Stimulated activated CD4-positive, alpha-beta T cell treated with anti-CD3 and anti-CD28 coated beads, Interleukin-4, amount 100 ng/mL, for 4 hours (primary cell): ENCODE measurements around the gene CMAS.
"Not testable (repeated sequence)": the region's sequence is repeated elsewhere in the genome, so short reads cannot be mapped to it uniquely, and the experiment has no call there.

Experiments used
- DNase-seq, 2 experiments: peaks; one replicate each; pipeline ENCODE4 v3.0.0-alpha.2; 2020

Gene CMAS

DNA sequence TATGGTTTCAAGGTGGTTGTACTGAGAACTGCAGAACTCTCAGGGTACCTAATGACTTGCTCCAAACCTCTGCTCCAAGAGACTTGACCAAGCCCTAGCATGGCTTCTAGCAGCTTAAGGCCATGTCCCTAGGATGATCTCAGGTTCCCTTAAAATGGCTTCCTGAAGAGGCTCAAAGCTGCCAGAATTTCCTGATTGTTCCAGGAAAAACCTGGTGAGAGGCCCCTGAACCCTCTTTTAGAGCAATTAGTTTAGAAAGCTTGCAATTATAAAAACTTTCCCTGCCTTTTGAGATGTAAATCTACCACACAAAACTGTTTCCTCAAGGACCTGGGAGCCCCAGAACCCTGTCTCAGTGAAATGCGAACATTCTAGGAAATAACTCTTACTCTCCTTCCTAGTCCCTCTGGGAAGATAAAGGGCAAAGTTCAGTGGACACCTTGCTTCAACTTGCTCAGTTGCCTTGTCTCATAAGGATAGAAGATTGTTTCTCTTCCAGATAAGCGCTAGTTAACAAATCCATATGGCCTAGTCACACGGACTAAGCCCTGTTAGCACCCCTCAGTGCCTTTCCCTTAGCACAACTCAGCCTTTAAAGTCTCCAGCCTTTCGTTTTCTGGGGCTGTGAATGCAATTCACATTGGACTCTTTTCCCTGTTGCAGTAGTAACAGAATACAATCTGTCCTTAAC, 2.5 kb downstream of the CMAS start:
- no peak for DNase-seq

DNA sequence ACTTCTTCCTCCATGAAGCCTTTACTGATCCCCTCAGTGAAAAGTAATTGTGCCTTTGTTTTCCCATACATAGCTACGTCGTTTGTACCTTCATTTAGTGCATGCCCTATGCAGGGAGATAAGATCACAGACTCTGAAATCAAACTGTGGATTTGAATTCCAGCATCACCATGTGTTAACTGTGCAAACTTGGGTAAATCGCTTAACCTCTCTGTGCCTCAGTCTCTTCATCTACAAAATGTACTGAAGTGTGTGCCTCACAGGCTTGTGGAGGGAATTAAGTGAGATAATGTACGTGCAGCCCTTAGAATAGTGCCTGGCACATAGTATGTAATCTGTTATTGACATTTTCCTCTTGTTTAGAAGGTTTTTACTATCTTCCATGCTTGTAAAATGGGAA, 4.1 kb downstream of the CMAS start:
- no peak for DNase-seq

DNA sequence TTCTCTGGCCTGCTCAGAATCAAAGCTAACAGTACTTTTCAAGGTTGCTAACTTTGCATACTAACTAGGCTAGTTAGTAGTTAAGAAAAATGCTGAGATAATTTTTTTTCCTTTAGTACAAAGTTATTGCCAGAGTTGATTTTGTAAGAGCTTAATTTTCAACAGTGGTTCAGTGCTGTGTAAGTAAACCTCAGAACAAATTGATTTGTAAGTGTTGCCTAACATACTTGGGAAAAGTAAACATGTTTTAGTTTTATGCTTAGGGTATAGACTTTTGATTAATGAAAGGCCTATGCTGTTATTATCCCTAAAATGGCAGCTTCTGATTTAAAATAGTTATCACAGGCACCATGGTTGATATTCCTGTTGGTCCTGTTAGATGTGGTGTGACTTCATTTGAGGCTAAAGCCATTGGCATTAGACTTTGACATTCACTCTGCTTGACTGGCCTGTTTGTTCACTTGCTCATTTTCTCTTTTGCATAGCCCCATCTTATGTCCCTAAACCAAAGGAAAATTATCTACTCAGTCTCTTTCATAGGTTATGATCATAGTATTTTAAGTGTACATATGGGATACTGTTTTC, 5.2 kb downstream of the CMAS start:
- DNase-seq: no peak

DNA sequence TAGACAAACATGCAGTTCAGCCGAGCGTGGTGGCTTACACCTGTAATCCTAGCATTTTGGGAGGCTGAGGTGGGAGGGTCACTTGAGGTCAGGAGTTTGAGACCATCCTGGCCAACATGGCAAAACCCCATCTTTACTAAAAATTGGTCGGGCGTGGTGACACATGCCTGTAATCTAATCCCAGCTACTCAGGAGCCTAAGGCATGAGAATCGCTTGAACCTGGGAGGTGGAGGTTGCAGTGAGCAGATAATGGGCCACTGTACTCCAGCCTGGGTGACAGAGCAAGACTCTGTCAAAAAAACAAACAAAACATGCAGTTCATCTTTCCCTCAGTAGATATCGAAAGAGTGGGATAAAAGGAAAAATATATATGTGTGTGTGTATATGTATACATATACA, 7.0 kb downstream of the CMAS start:
- DNase-seq: not testable (repeated sequence)

DNA sequence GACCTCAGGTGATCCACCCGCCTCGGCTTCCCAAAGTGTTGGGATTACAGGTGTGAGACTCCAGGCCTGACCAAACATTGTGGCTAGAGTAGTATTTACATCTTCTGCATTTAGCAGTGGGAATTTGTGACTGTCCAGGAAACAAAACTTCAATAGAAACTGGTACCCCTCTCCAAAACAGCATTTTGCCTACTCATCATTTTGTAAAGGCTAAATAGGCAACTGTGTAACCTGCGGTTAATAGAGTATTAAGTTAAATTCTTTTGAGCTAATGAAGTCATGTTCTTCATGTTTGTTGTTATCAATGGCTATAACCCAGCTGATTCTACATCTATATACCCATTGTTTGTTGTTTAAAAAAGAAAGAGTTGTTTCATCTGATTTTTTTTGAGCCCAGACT, 8.1 kb downstream of the CMAS start:
- no peak for DNase-seq

DNA sequence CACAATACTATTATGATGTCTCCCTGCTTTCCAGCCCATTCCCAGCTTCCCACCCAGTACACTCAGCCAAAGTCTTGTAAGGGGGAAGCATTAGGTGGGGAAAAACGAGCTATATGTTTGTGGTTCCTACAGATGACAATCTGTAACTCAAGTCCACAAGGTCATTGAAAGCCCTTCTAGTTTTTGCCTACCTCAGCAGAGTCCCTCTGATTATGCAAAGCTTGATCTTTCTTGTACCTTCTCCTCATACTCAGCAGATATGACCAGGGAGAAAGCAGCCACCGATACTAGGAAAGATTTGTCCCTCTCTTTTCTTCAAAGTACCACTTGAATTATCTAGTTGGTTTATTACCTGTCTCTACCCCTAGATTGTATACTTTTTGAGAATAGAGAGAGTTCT, 10.6 kb downstream of the CMAS start:
- no peak for DNase-seq

DNA sequence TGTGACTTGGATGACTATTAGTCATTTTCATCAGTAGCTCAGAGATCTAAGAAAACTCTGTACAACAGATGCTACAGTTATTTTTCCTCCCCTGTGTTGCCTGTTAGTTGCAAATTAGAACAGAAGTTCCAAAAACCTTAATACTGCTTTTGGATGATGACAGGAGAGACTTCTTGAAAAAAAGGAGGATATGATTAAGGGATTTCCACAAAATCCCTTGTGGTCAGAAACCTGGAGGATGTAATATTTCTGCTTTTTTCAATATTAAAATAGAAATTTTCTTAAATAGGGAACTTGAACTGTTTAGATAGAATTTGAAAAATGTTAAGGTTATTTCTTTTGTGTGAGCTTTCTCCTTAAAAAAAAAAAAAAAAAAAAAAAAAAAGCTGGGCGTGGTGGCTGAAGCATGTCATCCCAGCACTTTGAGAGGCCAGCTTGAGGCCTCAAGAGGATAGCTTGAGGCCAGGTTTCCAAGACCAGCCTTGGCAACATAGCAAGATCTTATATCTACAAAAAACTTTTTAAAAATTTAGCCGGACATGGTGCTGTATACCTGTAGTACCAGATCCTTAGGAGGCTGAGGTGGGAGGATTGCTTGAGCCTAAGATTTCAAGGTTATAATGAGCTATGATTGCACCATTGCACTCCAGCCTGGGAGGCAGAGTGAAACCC, 14.1 kb downstream of the CMAS start:
- no peak for DNase-seq

DNA sequence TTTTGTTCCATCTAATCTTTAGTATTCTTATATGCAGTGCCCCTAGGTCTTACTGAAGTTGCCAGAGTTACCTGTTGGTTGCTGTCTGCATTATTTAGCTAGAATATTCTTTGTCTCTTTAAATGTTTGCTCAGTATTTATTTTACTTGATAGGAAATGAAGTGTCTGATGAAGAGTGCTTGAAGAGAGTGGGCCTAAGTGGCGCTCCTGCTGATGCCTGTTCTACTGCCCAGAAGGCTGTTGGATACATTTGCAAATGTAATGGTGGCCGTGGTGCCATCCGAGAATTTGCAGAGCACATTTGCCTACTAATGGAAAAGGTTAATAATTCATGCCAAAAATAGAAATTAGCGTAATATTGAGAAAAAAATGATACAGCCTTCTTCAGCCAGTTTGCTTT, 18.9 kb downstream of the CMAS start:
- no peak for DNase-seq

DNA sequence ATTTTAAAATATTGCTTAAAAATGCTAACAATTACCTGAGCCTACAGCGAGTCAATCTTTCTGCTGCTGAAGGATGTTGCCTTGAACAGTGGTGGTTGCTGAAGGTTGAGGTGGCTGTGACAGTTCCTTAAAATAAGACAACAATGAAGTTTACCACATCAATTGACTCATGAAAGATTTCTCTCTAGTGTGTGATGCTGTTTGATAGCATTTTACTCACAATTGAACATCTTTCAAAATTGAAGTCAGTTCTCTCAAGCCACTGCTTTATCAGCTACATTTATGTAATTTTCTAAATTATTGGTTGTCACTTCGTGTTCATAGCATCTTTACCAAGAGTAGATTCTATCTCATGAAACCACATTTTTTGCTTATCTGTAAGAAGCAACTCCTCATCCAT, 20.3 kb downstream of the CMAS start:
- no peak for DNase-seq

DNA sequence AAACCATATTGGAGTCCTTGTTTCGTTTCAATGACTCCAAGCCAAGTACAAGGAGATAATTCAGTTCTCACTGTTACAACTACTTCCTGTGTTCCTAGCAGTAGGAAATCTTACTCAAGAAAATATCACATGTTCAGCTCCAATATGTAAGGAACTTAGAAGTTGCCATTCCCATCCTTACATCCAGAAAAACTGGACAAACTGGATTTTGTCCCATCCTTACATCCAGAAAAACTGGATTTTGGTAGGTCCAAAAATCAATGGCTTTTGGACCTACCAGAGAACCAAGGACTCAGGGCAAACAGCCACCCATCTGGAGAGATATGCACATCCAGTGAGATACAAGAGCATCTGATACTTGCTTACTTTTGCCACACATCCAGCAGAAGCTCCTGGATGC, 23.8 kb downstream of the CMAS start:
- DNase-seq: no peak

DNA sequence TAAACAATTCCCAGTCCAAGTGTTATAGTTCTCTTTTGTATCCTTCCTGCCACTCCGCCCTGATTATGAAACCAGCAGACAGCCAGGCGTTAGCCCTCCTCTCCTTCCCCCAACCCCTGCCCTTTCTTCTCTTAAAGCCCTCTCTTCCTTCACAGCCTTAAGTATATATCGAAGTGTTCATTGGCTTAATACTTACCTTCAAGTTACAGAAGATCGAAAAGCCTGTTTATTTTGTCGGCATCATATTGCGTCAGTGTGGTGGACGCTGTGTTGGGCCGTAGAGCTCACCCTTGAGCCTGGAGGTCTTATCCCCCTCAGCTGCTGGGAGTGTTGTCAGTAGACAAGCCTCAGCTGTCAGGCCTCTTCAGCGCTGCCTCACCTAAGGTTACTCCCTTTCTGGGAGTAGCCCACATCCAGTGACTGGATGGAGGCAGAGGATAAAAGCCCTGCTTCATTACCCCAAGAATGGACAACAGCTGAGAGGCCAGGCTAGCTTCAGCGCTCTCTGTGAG, 36.2 kb downstream of the CMAS start:
- DNase-seq: no peak

DNA sequence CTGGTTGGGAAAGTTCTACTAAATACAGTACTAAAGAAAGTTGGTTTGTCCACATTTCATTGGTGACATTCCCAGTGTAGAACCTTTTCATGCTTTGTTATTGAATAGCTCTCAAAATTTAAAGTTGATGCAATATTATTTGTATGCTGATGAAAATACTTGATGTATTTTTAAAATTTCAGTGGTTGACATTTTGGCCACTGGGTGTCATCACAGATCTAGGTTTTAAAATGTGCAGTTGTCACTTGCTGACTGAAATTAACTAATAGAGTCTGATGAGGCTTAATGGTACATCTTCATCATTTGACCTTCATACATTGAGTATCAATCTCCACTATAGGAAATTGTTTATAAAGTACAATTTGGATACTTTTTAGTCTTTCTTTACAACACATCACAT, 37.1 kb downstream of the CMAS start:
- no peak for DNase-seq

DNA sequence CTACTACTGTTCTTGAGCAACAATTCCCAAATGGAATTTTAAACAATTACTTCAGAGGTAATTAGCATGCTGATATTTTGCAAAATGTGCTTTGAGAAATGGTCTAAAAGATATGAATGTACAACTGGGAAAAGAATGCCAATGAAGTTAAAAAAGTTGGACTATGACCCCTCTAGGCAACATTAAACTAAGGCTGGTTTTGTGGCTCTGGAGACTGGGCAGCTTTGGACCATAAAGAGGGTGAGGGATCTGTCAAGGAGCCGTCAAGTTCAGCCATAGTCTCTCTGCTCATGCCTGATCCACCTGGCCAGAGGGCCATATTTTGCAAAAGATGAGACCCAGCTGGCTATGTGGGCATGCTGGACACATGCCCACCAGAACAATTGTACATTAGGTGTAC, 38.8 kb downstream of the CMAS start:
- DNase-seq: no peak

DNA sequence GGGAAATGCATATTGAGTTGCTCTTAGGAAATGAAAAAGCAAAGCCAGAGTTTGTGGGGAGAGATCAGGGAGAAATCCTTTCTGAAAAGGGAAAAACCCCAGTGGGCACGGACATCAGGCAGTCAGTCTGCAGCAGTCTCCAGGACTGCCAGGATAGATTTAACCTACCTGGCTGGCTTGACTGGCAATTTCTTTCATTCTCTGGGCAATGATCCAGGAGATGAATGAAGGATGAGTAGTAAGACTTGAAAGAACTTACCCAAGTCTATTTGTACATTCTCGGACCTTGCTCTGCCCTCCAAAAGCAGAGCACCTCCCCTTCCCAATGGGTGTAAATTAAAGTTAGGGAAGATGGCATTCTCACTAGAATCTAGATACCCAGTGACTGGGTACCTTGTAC, 42.9 kb downstream of the CMAS start:
- no peak for DNase-seq

DNA sequence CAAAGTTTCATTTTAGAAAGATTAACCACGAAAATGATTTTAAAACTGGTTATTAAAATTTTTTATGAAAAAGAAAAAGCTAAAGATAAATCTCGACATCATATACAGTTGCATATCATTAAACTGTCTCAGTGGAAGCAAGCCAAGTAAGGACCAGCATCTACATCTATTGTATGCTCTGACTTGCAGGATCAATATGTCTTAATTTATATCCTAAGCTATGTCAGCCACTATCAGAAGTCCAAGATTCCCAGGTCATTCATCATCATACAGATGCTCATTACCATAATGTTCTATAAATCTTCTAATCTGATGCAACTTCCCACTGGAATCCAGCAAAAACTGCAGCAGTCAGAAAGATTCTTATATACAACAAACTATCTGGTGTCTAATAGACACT, 43.5 kb downstream of the CMAS start:
- DNase-seq: no peak

DNA sequence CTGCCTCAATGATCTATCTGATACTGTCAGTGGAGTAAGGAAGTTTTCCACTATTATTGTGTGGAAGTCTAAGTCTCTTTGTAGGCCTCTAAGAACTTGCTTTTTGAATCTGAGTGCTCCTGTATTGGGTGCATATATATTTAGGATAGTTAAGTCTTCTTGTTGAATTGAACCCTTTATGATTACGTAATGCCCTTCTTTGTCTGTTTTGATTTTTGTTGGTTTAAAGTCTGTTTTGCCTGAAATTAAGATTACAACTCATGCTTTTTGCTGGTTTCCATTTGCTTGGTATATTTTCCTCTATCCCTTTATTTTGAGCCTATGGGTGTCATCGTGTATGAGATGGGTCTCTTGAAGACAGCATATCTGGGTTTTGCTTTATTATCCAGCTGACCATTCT, 53.0 kb downstream of the CMAS start:
- not testable (repeated sequence) for DNase-seq

DNA sequence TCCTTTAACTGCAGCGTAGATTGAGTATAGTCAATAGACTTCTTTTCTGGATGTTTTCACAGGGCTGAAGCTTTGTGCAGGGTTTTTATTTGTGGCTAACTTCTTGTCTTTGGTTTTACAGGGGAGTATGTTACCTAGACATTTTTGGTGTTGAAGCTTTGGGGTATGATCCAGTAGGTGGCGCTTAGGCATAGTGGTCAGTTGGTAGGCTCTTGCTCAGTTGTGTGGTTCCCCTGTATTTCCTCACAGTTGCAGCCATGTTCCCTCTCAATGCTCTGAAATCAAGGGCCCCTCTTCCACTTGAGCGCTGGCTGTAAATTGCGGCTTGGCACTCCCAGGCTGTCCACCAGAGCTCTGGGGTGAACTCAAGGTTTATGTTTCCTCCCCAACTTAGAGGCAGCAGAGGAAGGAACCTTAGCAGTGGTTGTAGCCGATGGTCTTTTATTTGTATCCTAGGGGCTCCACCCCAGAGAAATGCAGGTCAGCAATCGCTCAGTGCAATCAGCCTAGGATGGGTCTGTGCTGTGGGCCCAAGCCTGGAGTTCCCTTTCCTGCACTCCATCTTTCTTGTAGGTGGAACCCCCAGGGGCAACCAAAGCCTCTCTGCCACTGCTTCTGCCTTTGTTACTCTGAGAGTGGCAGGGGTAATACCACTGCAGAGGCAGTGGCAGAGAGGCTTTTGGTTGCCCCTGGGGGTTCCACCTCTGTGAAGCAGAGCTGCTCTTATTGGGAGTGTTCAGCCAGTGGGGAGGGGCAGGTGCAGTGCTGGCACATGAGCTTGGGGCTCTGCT, 55.1 kb downstream of the CMAS start:
- DNase-seq: peak; percentile 12 to 16

DNA sequence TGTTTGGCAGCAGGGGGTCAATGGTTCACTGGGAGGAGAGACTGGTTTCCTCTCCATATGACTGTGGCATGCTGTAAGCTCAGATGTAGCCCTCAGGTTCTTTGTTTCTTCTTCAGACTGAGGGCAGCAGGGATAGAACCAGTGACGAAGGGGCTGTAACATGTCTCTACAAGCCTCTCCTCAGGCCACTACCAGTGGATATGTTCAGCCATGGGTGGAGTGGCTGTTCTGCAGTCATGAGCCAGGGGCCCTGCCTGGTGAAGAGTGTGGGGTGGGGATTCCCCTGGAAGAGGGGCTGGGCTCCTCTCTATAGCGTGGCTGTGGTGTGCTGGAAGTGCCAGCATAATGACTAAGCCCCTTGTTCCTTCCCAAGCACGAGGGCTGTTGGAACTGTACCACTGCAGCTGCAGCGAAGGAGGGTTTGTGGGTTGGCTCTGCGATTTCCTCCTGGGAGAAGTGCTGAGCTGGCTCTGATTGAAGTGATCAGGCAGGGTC, 55.8 kb downstream of the CMAS start:
- peak; percentile 14 to 23 for DNase-seq

DNA sequence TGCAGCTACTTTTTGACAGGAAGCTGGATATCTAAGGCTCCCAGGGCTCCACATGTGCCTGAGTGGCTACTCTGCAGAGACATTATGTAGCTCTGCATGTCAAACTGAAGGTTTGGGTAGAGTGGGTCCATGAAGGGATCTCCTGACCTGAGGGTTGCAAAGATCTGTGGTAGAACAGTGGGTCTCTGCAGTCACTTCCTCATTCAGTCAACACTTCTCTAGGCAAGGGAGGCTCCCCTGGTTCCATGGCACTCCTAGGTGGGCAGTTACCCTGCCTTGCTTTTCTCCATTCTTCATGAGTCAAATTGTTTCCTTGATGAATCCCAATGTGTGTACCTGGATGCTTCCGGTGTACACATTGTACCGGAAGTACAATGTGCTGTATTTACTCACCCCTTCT, 57.4 kb downstream of the CMAS start:
- no peak for DNase-seq

DNA sequence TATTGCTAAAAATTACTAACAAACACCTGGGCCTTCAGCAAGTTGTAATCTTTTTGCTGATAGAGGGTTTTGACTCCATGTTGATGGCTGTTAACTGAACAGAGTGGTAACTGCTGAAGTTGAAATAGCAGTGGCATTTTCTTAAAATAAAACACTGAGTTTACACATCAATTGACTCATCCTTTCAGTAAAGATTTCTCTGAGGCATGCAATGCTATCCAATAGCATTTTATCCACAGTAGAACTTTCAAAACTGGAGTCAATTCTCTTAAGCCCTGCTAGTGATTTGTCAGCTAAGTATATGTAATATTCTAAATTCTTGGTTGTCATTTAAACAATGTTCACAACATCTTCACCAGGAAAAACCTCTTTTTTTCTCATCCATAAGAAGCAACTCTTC, 59.5 kb downstream of the CMAS start:
- no peak for DNase-seq

DNA sequence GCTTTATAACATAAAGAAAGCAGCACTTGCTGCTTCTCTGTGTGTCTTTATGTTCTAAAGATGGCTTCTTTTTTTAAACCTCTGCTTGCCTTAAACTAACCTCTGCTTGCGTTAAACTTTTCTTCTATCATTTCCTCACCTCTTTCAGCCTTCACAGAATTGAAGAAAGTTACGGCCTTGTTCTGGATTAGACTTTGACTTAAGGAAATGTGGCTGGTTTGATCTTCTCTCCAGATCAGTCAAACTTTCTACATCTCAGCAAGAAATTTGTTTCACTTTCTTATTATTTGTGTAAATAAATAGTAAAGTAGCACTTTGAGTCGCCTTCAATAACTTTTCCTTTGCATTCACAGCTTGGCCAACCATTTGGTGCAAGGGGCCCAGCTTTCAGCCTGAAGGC, 64.2 kb downstream of the CMAS start:
- DNase-seq: no peak
